Mammary epithelial cell (primary cell): ENCODE measurements around the gene GRIN3B.

Source experiments
- EZH2 ChIP-seq: IDR thresholded peaks from 2 replicates; pipeline ENCODE4 v1.6.1; 2012; ENCODE audit warnings: low read length, inconsistent platforms, borderline replicate concordance
- TF ChIP-seq, protein P1 (sequence below), 2 donors: IDR thresholded peaks in 1 of 2; conservative IDR thresholded peaks in 1 of 2; 2 replicates each; pipeline ENCODE4 v1.5.1; 2011 to 2012; ENCODE audit warnings: inconsistent platforms in 2 of 2, low read length in 2 of 2, mild to moderate bottlenecking in 2 of 2, control low read depth in 1 of 2, low read depth in 1 of 2; ENCODE audit not compliant: insufficient read depth in 1 of 2; ENCODE audit errors: extremely low read depth in 1 of 2

DNA sequence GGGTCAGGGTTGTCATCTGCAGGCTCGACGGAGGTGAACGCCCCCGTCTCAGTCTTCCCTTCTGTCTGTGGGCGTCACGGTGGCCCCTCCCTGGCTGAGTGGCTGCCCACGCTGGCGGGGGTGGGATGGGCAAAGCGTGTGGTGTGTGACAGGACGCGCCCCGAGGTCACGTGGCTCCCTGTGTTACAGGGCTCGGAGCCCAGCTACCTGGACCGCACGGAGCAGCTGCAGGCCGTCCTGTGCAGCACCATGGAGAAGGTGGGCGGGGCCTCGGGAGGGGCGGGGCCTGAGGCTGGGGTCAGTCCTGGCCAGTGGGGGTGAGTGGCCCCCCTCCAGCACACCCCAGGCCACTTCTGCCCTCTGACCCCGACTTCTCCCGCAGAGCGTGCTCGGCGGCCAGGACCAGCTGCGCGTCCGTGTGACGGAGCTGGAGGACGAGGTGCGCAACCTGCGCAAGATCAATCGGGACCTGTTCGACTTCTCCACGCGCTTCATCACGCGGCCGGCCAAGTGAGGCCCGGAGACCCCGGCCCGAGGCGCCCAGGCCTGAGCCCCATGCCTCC lies 6.3 kb upstream of the GRIN3B start:
- TF ChIP-seq, protein P1, sequence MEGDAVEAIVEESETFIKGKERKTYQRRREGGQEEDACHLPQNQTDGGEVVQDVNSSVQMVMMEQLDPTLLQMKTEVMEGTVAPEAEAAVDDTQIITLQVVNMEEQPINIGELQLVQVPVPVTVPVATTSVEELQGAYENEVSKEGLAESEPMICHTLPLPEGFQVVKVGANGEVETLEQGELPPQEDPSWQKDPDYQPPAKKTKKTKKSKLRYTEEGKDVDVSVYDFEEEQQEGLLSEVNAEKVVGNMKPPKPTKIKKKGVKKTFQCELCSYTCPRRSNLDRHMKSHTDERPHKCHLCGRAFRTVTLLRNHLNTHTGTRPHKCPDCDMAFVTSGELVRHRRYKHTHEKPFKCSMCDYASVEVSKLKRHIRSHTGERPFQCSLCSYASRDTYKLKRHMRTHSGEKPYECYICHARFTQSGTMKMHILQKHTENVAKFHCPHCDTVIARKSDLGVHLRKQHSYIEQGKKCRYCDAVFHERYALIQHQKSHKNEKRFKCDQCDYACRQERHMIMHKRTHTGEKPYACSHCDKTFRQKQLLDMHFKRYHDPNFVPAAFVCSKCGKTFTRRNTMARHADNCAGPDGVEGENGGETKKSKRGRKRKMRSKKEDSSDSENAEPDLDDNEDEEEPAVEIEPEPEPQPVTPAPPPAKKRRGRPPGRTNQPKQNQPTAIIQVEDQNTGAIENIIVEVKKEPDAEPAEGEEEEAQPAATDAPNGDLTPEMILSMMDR (conservative IDR thresholded peaks at IDR 0.05 in 1 of 2, IDR thresholded peaks at IDR 0.05 in 1 of 2; ENCODE audit: extremely low read depth in 1 of 2, insufficient read depth in 1 of 2, low read depth in 1 of 2, low read length in 2 of 2), result no peak
- no peak for TF ChIP-seq EZH2
